B cell (primary cell): ENCODE data around the gene CHD8. TPM values are rescaled to one million over a fixed set of nuclear protein-coding genes. Genes with fewer than 3 reads are reported as not detected.
"Not testable (repeated sequence)": the region's sequence is repeated elsewhere in the genome, so short reads cannot be mapped to it uniquely, and the experiment has no call there.

Experiments used
- ATAC-seq: fragments of 200-7000 bp; cut with Tn5 transposase; one replicate; pipeline ENCODE4 v1.10.0; 2021; ENCODE audit warnings: low read depth, mild to moderate bottlenecking, moderate number of reproducible peaks, moderate library complexity
- CTCF ChIA-PET: fragments of 350-600 bp; sonication (Branson Sonifier 250); formaldehyde crosslinking; loops from one replicate; lab custom pipeline; 2021; ENCODE audit warnings: antibody characterized with exemption, inconsistent platforms; lab: Charles Lee
- POLR2A ChIA-PET: fragments of 350-600 bp; sonication (Branson Sonifier 250); formaldehyde crosslinking; loops from one replicate; lab custom pipeline; 2021; ENCODE audit warnings: antibody characterized with exemption; lab: Charles Lee
- DNase-seq: peaks from one replicate; pipeline ENCODE4 v3.0.0; 2013
- H2AFZ ChIP-seq: 2 replicates; pipeline ENCODE4 v1.6.1; 2012; ENCODE audit warnings: mild to moderate bottlenecking, low read depth, low read length; ENCODE audit not compliant: insufficient read depth, poor library complexity, severe bottlenecking
- H3K27ac ChIP-seq, 2 donors: 1 replicate in 1 of 2; 2 replicates in 1 of 2; pipeline ENCODE4 v1.5.1; 2012 to 2013; ENCODE audit warnings: low read length in 2 of 2, mild to moderate bottlenecking in 2 of 2, moderate library complexity in 1 of 2
- H3K27me3 ChIP-seq, 4 experiments: fragments of 200-600 bp in 1 of 4; sonication (generic) in 1 of 4; replicated peaks in 1 of 4; 1 replicate in 2 of 4; 2 replicates in 2 of 4; pipeline versions ENCODE4 v1.6.1 to v1.7.0; 2013 to 2016; ENCODE audit warnings: low read length in 3 of 4, mild to moderate bottlenecking in 2 of 4, mixed read lengths in 1 of 4, moderate library complexity in 1 of 4; ENCODE audit not compliant: insufficient read depth in 4 of 4, control insufficient read depth in 3 of 4; ENCODE audit errors: control extremely low read depth in 1 of 4
- H3K36me3 ChIP-seq, 2 experiments: replicated peaks in 1 of 2; 1 replicate in 1 of 2; 2 replicates in 1 of 2; pipeline versions ENCODE4 v1.6.1 to v1.7.1; 2013; ENCODE audit warnings: low read length in 1 of 2; ENCODE audit not compliant: insufficient read depth in 2 of 2, control insufficient read depth in 1 of 2; ENCODE audit errors: control extremely low read depth in 1 of 2, extremely low read depth in 1 of 2
- H3K4me1 ChIP-seq, 2 donors: fragments of 200-600 bp in 1 of 2; sonication (generic) in 1 of 2; 1 replicate in 1 of 2; 2 replicates in 1 of 2; pipeline versions ENCODE4 v1.5.1 to v1.6.1; 2013 to 2017; ENCODE audit warnings: low read length in 2 of 2; ENCODE audit not compliant: control insufficient read depth in 2 of 2, insufficient read depth in 2 of 2
- H3K4me2 ChIP-seq: replicated peaks from 2 replicates; pipeline ENCODE3; 2012; ENCODE audit warnings: mild to moderate bottlenecking, low read depth, low read length; ENCODE audit not compliant: poor library complexity, severe bottlenecking
- H3K4me3 ChIP-seq, 5 experiments: fragments of 200-600 bp in 1 of 5; sonication (generic) in 1 of 5; 1 replicate in 3 of 5; 2 replicates in 2 of 5; pipeline versions ENCODE4 v1.5.1 to v1.7.0; 2011 to 2016; ENCODE audit warnings: low read length in 4 of 5, mild to moderate bottlenecking in 4 of 5, low read depth in 2 of 5, control low read depth in 1 of 5, moderate library complexity in 1 of 5; ENCODE audit not compliant: insufficient read depth in 1 of 5; ENCODE audit errors: control extremely low read depth in 1 of 5, extremely low read depth in 1 of 5
- H3K79me2 ChIP-seq: fragments of 200-600 bp; sonication (generic); one replicate; pipeline ENCODE4 v1.6.0; 2016; ENCODE audit warnings: low read length; ENCODE audit not compliant: control insufficient read depth, insufficient read depth
- H3K9ac ChIP-seq: fragments of 200-600 bp; sonication (generic); 2 replicates; pipeline ENCODE4 v1.6.1; 2017; ENCODE audit warnings: mild to moderate bottlenecking, low read length, moderate library complexity
- H3K9me3 ChIP-seq, 3 donors: one replicate each; pipeline versions ENCODE4 v1.6.1 to v1.7.1; 2013; ENCODE audit warnings: low read length in 2 of 3; ENCODE audit not compliant: control insufficient read depth in 2 of 3, insufficient read depth in 1 of 3; ENCODE audit errors: control extremely low read depth in 1 of 3
- H4K20me1 ChIP-seq: 2 replicates; pipeline ENCODE4 v1.6.0; 2012; ENCODE audit warnings: mild to moderate bottlenecking, low read length; ENCODE audit not compliant: insufficient read depth, control insufficient read depth, poor library complexity, severe bottlenecking
- H3K27ac Mint-ChIP-seq: one replicate; pipeline ENCODE4 v1.8.0; 2021; ENCODE audit warnings: mixed read lengths
- H3K27me3 Mint-ChIP-seq: one replicate; pipeline ENCODE4 v1.8.0; 2021; ENCODE audit warnings: mixed read lengths
- H3K4me1 Mint-ChIP-seq: one replicate; pipeline ENCODE4 v1.8.0; 2021; ENCODE audit warnings: mixed read lengths
- H3K4me3 Mint-ChIP-seq: one replicate; pipeline ENCODE4 v1.8.0; 2021; ENCODE audit warnings: mixed read lengths
- H3K9me3 Mint-ChIP-seq: one replicate; pipeline ENCODE4 v1.8.0; 2022; ENCODE audit warnings: mixed read lengths; ENCODE audit not compliant: insufficient read depth
- EZH2 ChIP-seq: IDR thresholded peaks from 2 replicates; pipeline ENCODE4 v1.6.1; 2012; ENCODE audit warnings: borderline replicate concordance, low read depth, mild to moderate bottlenecking, moderate library complexity, low read length; ENCODE audit not compliant: insufficient read depth, poor library complexity, severe bottlenecking
- WGBS: methylation state at CpG from one replicate; pipeline ENCODE4 v1.1.5; 2013; ENCODE audit warnings: missing lambda C conversion rate; ENCODE audit not compliant: insufficient coverage; 5-methylcytosine and 5-hydroxymethylcytosine counted together
- intact Hi-C: fragments of 100-400 bp; cut with micrococcal nuclease; formaldehyde crosslinking; loops from one replicate; pipeline ENCODE4 v1.10.0; 2022
- polyA plus RNA-seq: library from polyadenylated mRNA; depleted of rRNA; stranded (reverse); fragments of >200 nt; gene quantifications from 2 replicates; pipeline ENCODE4 v1.2.3, GENCODE V29; 2012
- total RNA-seq, 2 donors: library from RNA; stranded (reverse); fragments of 120-200 nt in 1 of 2; gene quantifications; 1 replicate in 1 of 2; 2 replicates in 1 of 2; pipeline versions ENCODE4 v1.2.3 to v1.2.4, GENCODE V29; 2013 to 2022
- TF ChIP-seq, protein P1 (sequence below): fragments of 200-600 bp; IDR thresholded peaks from one replicate; pipeline ENCODE4 v1.8.0; 2022; ENCODE audit warnings: antibody characterized with exemption, mild to moderate bottlenecking

The CHD8 gene
- total and polyA plus RNA-seq, 2 donors (not counting 1 experiment from before 2014, with no cell fraction given): 43.5 to 155 TPM

DNA sequence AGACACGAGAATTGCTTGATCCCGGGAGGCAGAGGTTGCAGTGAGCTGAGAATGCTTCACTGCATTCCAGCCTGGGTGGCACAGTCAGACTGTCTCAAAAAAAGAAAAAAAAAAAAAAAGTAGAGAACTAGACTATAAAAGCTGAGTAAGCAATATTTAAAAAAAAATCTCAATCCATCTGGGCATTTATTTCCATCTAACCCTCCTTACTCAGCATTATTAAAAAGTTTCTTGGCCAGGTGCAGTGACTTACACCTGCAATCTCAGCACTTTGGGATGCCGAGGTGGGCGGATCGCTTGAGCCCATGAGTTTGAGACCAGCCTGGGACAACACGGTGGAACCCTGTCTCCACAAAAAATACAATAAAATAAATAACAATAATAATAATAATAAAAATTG lies 76.6 kb downstream of the CHD8 start:
- ChIA-PET CTCF (interaction anchor here (0.8 to 0.9 kb wide), 2 partner anchors 114 to 138 kb away, joined by 3 read pairs; no protein-coding TSS in a partner anchor), POLR2A (no interaction called here)
- DNase-seq (no peak), ATAC-seq (no peak)
- no peak overlapping the region for H3K9ac ChIP-seq
- Mint-ChIP-seq H3K9me3 (no peaks in the 10 kb centered on the region), H3K27ac (no peak overlapping the region), H3K4me1 (peaks cover 30% of the 10 kb centered on the region), H3K4me3 (no peak overlapping the region), H3K27me3 (no peaks in the 10 kb centered on the region)
- H3K9me3 ChIP-seq: no peaks in the 10 kb centered on the region
- H2AFZ ChIP-seq: no peak overlapping the region
- H3K79me2 ChIP-seq: peaks cover 91% of the 10 kb centered on the region
- no peak for TF ChIP-seq EZH2
- TF ChIP-seq, protein P1, sequence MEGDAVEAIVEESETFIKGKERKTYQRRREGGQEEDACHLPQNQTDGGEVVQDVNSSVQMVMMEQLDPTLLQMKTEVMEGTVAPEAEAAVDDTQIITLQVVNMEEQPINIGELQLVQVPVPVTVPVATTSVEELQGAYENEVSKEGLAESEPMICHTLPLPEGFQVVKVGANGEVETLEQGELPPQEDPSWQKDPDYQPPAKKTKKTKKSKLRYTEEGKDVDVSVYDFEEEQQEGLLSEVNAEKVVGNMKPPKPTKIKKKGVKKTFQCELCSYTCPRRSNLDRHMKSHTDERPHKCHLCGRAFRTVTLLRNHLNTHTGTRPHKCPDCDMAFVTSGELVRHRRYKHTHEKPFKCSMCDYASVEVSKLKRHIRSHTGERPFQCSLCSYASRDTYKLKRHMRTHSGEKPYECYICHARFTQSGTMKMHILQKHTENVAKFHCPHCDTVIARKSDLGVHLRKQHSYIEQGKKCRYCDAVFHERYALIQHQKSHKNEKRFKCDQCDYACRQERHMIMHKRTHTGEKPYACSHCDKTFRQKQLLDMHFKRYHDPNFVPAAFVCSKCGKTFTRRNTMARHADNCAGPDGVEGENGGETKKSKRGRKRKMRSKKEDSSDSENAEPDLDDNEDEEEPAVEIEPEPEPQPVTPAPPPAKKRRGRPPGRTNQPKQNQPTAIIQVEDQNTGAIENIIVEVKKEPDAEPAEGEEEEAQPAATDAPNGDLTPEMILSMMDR: no peak
- no CpG with 5 or more reads among the region's 6 CpGs for WGBS
- H3K27ac ChIP-seq: no peak overlapping the region
- peaks cover 43% of the 10 kb centered on the region for H4K20me1 ChIP-seq
- peaks cover 8 to 15% of the 10 kb centered on the region in 2 donors for H3K4me1 ChIP-seq
- intact Hi-C loops: no loop called here
- H3K4me2 ChIP-seq: no peak overlapping the region
- H3K27me3 ChIP-seq: no peaks in the 10 kb centered on the region
- no peak overlapping the region for H3K4me3 ChIP-seq
- peaks cover 0 to 5% of the 10 kb centered on the region in 2 experiments for H3K36me3 ChIP-seq

DNA sequence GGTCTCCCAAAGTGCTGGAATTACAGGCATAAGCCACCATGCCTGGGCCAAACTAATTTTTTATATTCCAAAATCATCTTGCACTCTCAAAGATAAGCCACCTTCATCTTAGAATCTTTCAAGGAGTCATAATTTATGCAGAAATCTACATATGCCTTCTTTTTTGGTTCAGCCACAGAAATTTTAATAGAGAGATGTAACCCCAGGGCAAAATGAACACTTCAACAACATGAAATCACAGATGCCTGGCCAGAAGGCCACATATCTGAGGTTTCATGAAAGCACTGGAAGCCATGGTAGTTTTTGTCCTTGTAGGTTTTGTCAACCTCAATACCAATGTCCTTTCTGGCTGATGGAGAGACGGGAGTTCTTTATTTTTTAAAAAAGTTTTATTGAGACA lies 81.9 kb downstream of the CHD8 start:
- Histone ChIP-seq H3K27ac (no peak overlapping the region), H3K79me2 (peaks cover 59% of the 10 kb centered on the region), H3K4me2 (no peak overlapping the region), H4K20me1 (peaks cover 28% of the 10 kb centered on the region), H2AFZ (no peak overlapping the region), H3K36me3 (peaks cover 0 to 36% of the 10 kb centered on the region in 2 experiments), H3K9ac (no peak overlapping the region), H3K27me3 (no peaks in the 10 kb centered on the region), H3K9me3 (no peaks in the 10 kb centered on the region), H3K4me1 (no peaks in the 10 kb centered on the region), H3K4me3 (no peak overlapping the region)
- ChIA-PET CTCF (no interaction called here), POLR2A (no interaction called here)
- DNase-seq: no peak
- no peak for ATAC-seq
- Mint-ChIP-seq H3K27ac (no peak overlapping the region), H3K27me3 (no peaks in the 10 kb centered on the region), H3K9me3 (no peaks in the 10 kb centered on the region), H3K4me1 (no peaks in the 10 kb centered on the region), H3K4me3 (no peak overlapping the region)
- WGBS: no CpG with 5 or more reads among the region's 1 CpG
- TF ChIP-seq EZH2: no peak
- TF ChIP-seq, protein P1: no peak
- intact Hi-C loops: no loop called here

DNA sequence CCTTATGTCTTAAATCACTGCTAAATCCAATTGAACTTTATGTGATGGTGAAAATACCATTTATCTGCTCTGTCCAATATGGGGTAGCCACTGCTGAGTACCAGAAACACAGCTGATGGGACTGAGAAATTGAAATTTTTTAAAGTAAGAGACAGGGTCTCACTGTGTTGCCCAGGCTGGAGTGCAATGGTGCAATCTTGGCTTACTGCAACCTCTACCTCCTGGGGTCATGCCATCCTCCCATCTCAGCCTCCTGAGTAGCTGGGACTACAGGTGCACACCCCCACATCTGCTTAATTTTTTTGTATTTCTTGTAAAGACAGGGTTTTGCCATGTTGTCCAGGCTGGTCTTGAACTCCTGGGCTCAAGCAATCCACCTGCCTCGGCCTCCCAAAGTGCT lies 83.1 kb downstream of the CHD8 start:
- Histone ChIP-seq H3K36me3 (peaks cover 0 to 47% of the 10 kb centered on the region in 2 experiments), H3K79me2 (peaks cover 51% of the 10 kb centered on the region), H4K20me1 (peaks cover 26% of the 10 kb centered on the region)
- CTCF ChIA-PET, intact Hi-C loops, H2AFZ ChIP-seq, H3K4me1 ChIP-seq, H3K9me3 Mint-ChIP-seq, H3K9ac ChIP-seq, POLR2A ChIA-PET, H3K4me3 Mint-ChIP-seq, H3K4me2 ChIP-seq, H3K27ac ChIP-seq, H3K4me1 Mint-ChIP-seq, DNase-seq, H3K9me3 ChIP-seq, H3K4me3 ChIP-seq, H3K27ac Mint-ChIP-seq, H3K27me3 ChIP-seq, H3K27me3 Mint-ChIP-seq, ATAC-seq: not testable (repeated sequence)
- WGBS: 100% methylated on average over 1 of the region's 1 CpG
